DMS53 (cell line): Measurements from ENCODE around the gene AGPAT3.

ENCODE experiments used
- DNase-seq: peaks from one replicate; lab custom pipeline; 2025; lab: John Stamatoyannopoulos, UW

The AGPAT3 gene

GRCh38 chr21:43956019-43956669 lies 91.1 kb downstream of the AGPAT3 start:
- DNase-seq, result peak; percentile 28

GRCh38 chr21:43956670-43957035 lies 91.6 kb downstream of the AGPAT3 start:
- DNase-seq, result no peak

GRCh38 chr21:43957128-43957571 lies 92.1 kb downstream of the AGPAT3 start:
- no peak for DNase-seq

- no peak for DNase-seq
These were observed 92.8 kb downstream of the AGPAT3 start for GRCh38 chr21:43957611-43958362.

- no peak for DNase-seq
These were observed 93.5 kb downstream of the AGPAT3 start for GRCh38 chr21:43958364-43959158.

GRCh38 chr21:43959231-43960116 lies 94.5 kb downstream of the AGPAT3 start:
- DNase-seq, result no peak

GRCh38 chr21:43961382-43961909 lies 96.4 kb downstream of the AGPAT3 start:
- DNase-seq, result no peak

- no peak for DNase-seq
These were observed 101.0 kb downstream of the AGPAT3 start for GRCh38 chr21:43965911-43966585.

- no peak for DNase-seq
These were observed 102.0 kb downstream of the AGPAT3 start for GRCh38 chr21:43966946-43967512.

GRCh38 chr21:43967981-43968380 lies 103.0 kb downstream of the AGPAT3 start:
- no peak for DNase-seq

GRCh38 chr21:43968410-43969114 lies 103.5 kb downstream of the AGPAT3 start:
- no peak for DNase-seq

- DNase-seq, result no peak
These were observed 104.1 kb downstream of the AGPAT3 start for GRCh38 chr21:43969115-43969444.

- no peak for DNase-seq
These were observed 105.5 kb downstream of the AGPAT3 start for GRCh38 chr21:43970551-43970950.

- DNase-seq, result no peak
These were observed 106.4 kb downstream of the AGPAT3 start for GRCh38 chr21:43971201-43971991.

GRCh38 chr21:43971992-43972255 lies 106.9 kb downstream of the AGPAT3 start:
- DNase-seq, result no peak

GRCh38 chr21:43972850-43973633 lies 108.0 kb downstream of the AGPAT3 start:
- DNase-seq, result no peak

GRCh38 chr21:43973634-43973955 lies 108.6 kb downstream of the AGPAT3 start:
- no peak for DNase-seq

GRCh38 chr21:43974791-43975468 lies 109.9 kb downstream of the AGPAT3 start:
- DNase-seq, result no peak
